GM23338 (cell line): ENCODE measurements around the gene FARSB. TPM values are rescaled to one million over a fixed set of nuclear protein-coding genes. Genes with fewer than 3 reads are reported as not detected.

Source experiments
- ATAC-seq: fragments of 200-7000 bp; cut with Tn5 transposase; 3 replicates; pipeline ENCODE4 v1.9.1; 2020
- DNase-seq: peaks from one replicate; pipeline ENCODE4 v3.0.0-alpha.2; 2015; ENCODE audit warnings: low spot score
- H2AFZ ChIP-seq: fragments of 200-600 bp; sonication (generic); 2 replicates; pipeline ENCODE4 v1.8.0; 2016; ENCODE audit warnings: antibody characterized with exemption, mild to moderate bottlenecking, moderate library complexity
- H3F3A ChIP-seq: fragments of 200-600 bp; sonication (generic); replicated peaks from 2 replicates; pipeline ENCODE4 v1.8.0; 2017; ENCODE audit warnings: antibody characterized with exemption, mixed run types, low read depth
- H3K27ac ChIP-seq: fragments of 200-600 bp; sonication (generic); 2 replicates; pipeline ENCODE4 v1.6.1; 2016; ENCODE audit warnings: low read depth
- H3K27me3 ChIP-seq: fragments of 200-600 bp; sonication (generic); 2 replicates; pipeline ENCODE4 v1.8.0; 2016; ENCODE audit warnings: mild to moderate bottlenecking, mixed run types, moderate library complexity; ENCODE audit not compliant: insufficient read depth
- H3K36me3 ChIP-seq: fragments of 200-600 bp; sonication (generic); 2 replicates; pipeline ENCODE4 v1.8.0; 2016; ENCODE audit warnings: mild to moderate bottlenecking; ENCODE audit not compliant: insufficient read depth
- H3K4me1 ChIP-seq: fragments of 200-600 bp; sonication (generic); 2 replicates; pipeline ENCODE4 v1.8.0; 2016; ENCODE audit warnings: mild to moderate bottlenecking, moderate library complexity; ENCODE audit not compliant: insufficient read depth
- H3K4me2 ChIP-seq: fragments of 200-600 bp; sonication (generic); 2 replicates; pipeline ENCODE4 v1.7.1; 2017; ENCODE audit warnings: mixed run types
- H3K4me3 ChIP-seq: fragments of 200-600 bp; sonication (generic); 2 replicates; pipeline ENCODE4 v1.6.1; 2016; ENCODE audit warnings: mixed run types
- H3K79me2 ChIP-seq: fragments of 200-600 bp; sonication (generic); replicated peaks from 2 replicates; pipeline ENCODE4 v1.8.0; 2017; ENCODE audit warnings: mild to moderate bottlenecking; ENCODE audit not compliant: insufficient read depth
- H3K9me2 ChIP-seq: fragments of 200-600 bp; sonication (generic); 2 replicates; pipeline ENCODE4 v1.8.0; 2017; ENCODE audit not compliant: insufficient read depth
- H4K20me1 ChIP-seq: fragments of 200-600 bp; sonication (generic); replicated peaks from 2 replicates; pipeline ENCODE4 v1.8.0; 2017; ENCODE audit warnings: mild to moderate bottlenecking; ENCODE audit not compliant: insufficient read depth
- H3K27ac Mint-ChIP-seq: 2 replicates; pipeline ENCODE4 v1.8.0; 2020; ENCODE audit warnings: inconsistent platforms, mild to moderate bottlenecking, moderate library complexity, mixed read lengths
- H3K27me3 Mint-ChIP-seq: 3 replicates; pipeline ENCODE4 v1.8.0; 2022; ENCODE audit warnings: low read depth, mild to moderate bottlenecking, moderate library complexity, mixed read lengths, inconsistent platforms; ENCODE audit not compliant: insufficient read depth, poor library complexity
- H3K36me3 Mint-ChIP-seq: 3 replicates; pipeline ENCODE4 v1.8.0; 2021; ENCODE audit warnings: low read depth, mild to moderate bottlenecking, inconsistent platforms, moderate library complexity, mixed read lengths
- H3K4me1 Mint-ChIP-seq: 3 replicates; pipeline ENCODE4 v1.8.0; 2020; ENCODE audit warnings: mild to moderate bottlenecking, inconsistent platforms, mixed read lengths
- H3K4me3 Mint-ChIP-seq: 3 replicates; pipeline ENCODE4 v1.8.0; 2021; ENCODE audit warnings: moderate library complexity, mild to moderate bottlenecking, inconsistent platforms, mixed read lengths
- H3K9me3 Mint-ChIP-seq: 3 replicates; pipeline ENCODE4 v1.8.0; 2020; ENCODE audit warnings: moderate library complexity, mild to moderate bottlenecking, inconsistent platforms, mixed read lengths
- CREB1 ChIP-seq: fragments of 250-450 bp; sonication (Bioruptor Pico); IDR thresholded peaks from 2 replicates; pipeline ENCODE4 v1.5.0; 2020; ENCODE audit warnings: low read depth, mild to moderate bottlenecking, moderate library complexity
- CTCF ChIP-seq, 2 experiments: fragments of 200-600 bp in 1 of 2; sonication (generic) in 1 of 2; conservative IDR thresholded peaks; 2 replicates each; pipeline versions ENCODE4 v1.5.1 to v1.6.1; 2016 to 2017; ENCODE audit warnings: antibody characterized with exemption in 2 of 2, low read depth in 2 of 2, mild to moderate bottlenecking in 2 of 2, moderate library complexity in 1 of 2
- EZH2 ChIP-seq: fragments of 200-600 bp; sonication (generic); IDR thresholded peaks from one replicate; pipeline ENCODE4 v1.8.0; 2017; ENCODE audit warnings: antibody characterized with exemption, mild to moderate bottlenecking, low read depth; ENCODE audit not compliant: unreplicated experiment
- EZH2phosphoT487 ChIP-seq: fragments of 200-600 bp; sonication (generic); IDR thresholded peaks from one replicate; pipeline ENCODE4 v1.8.1; 2018; ENCODE audit warnings: antibody characterized with exemption; ENCODE audit not compliant: unreplicated experiment
- JUNB ChIP-seq: IDR thresholded peaks from one replicate; pipeline ENCODE4 v1.6.1; 2016; ENCODE audit warnings: antibody characterized with exemption; ENCODE audit not compliant: unreplicated experiment
- NANOG ChIP-seq: IDR thresholded peaks from 2 replicates; pipeline ENCODE4 v1.6.1; 2016; ENCODE audit warnings: antibody characterized with exemption, borderline replicate concordance
- POLR2AphosphoS5 ChIP-seq: IDR thresholded peaks from 2 replicates; pipeline ENCODE4 v1.6.1; 2016; ENCODE audit warnings: antibody characterized with exemption, low read depth
- REST ChIP-seq: IDR thresholded peaks from one replicate; pipeline ENCODE4 v1.6.1; 2018; ENCODE audit warnings: antibody characterized with exemption; ENCODE audit not compliant: unreplicated experiment
- STAT1 ChIP-seq: IDR thresholded peaks from one replicate; pipeline ENCODE4 v1.6.1; 2016; ENCODE audit warnings: antibody characterized with exemption; ENCODE audit not compliant: unreplicated experiment
- ZNF114 ChIP-seq: fragments of 250-450 bp; sonication (Bioruptor Pico); IDR thresholded peaks from 2 replicates; pipeline ENCODE4 v1.5.0; 2020; ENCODE audit warnings: mild to moderate bottlenecking, moderate library complexity
- ZNF331 ChIP-seq: fragments of 250-450 bp; sonication (Bioruptor Pico); IDR thresholded peaks from 2 replicates; pipeline ENCODE4 v1.5.0; 2020; ENCODE audit warnings: low read depth, mild to moderate bottlenecking, moderate library complexity
- polyA plus RNA-seq: library from polyadenylated mRNA; unstranded; fragments of >200 nt; fragmentation: Nextera tagmentation; extraction: Ambion mirVana; gene quantifications from 2 replicates; pipeline ENCODE4 v1.2.1, GENCODE V29; 2016
- total RNA-seq: library from RNA; depleted of rRNA; stranded (reverse); fragments of >200 nt; shearing (Covaris generic); gene quantifications from 2 replicates; pipeline ENCODE4 v1.2.3, GENCODE V29; 2014
- TF ChIP-seq, protein P1 (sequence below): fragments of 250-450 bp; sonication (Bioruptor Pico); IDR thresholded peaks from 2 replicates; pipeline ENCODE4 v1.5.0; 2020; ENCODE audit warnings: mild to moderate bottlenecking, moderate library complexity

FARSB gene
- total and polyA plus RNA-seq, 2 experiments from 2014 or later: 32.5 to 40.0 TPM

- no peak for TF ChIP-seq CTCF (conservative IDR thresholded peaks at IDR 0.05; ENCODE audit: low read depth in 2 of 2)
- no peak for TF ChIP-seq EZH2phosphoT487
- no peak for TF ChIP-seq EZH2
Observed at GRCh38 chr2:222572264-222572721, 83.6 kb downstream of the FARSB start (continued).

- H3K4me1 ChIP-seq: no peaks in the 10 kb centered on the region
- H3K4me3 Mint-ChIP-seq: no peak overlapping the region
- ATAC-seq: no peak
- no peak for TF ChIP-seq STAT1
- no peak for TF ChIP-seq EZH2
- TF ChIP-seq JUNB: no peak
- TF ChIP-seq NANOG: no peak
- no peak for TF ChIP-seq ZNF114
- TF ChIP-seq CREB1: no peak
- no peak for TF ChIP-seq CTCF (conservative IDR thresholded peaks at IDR 0.05; ENCODE audit: low read depth in 2 of 2)
- no peak for TF ChIP-seq ZNF331
- TF ChIP-seq, protein P1, sequence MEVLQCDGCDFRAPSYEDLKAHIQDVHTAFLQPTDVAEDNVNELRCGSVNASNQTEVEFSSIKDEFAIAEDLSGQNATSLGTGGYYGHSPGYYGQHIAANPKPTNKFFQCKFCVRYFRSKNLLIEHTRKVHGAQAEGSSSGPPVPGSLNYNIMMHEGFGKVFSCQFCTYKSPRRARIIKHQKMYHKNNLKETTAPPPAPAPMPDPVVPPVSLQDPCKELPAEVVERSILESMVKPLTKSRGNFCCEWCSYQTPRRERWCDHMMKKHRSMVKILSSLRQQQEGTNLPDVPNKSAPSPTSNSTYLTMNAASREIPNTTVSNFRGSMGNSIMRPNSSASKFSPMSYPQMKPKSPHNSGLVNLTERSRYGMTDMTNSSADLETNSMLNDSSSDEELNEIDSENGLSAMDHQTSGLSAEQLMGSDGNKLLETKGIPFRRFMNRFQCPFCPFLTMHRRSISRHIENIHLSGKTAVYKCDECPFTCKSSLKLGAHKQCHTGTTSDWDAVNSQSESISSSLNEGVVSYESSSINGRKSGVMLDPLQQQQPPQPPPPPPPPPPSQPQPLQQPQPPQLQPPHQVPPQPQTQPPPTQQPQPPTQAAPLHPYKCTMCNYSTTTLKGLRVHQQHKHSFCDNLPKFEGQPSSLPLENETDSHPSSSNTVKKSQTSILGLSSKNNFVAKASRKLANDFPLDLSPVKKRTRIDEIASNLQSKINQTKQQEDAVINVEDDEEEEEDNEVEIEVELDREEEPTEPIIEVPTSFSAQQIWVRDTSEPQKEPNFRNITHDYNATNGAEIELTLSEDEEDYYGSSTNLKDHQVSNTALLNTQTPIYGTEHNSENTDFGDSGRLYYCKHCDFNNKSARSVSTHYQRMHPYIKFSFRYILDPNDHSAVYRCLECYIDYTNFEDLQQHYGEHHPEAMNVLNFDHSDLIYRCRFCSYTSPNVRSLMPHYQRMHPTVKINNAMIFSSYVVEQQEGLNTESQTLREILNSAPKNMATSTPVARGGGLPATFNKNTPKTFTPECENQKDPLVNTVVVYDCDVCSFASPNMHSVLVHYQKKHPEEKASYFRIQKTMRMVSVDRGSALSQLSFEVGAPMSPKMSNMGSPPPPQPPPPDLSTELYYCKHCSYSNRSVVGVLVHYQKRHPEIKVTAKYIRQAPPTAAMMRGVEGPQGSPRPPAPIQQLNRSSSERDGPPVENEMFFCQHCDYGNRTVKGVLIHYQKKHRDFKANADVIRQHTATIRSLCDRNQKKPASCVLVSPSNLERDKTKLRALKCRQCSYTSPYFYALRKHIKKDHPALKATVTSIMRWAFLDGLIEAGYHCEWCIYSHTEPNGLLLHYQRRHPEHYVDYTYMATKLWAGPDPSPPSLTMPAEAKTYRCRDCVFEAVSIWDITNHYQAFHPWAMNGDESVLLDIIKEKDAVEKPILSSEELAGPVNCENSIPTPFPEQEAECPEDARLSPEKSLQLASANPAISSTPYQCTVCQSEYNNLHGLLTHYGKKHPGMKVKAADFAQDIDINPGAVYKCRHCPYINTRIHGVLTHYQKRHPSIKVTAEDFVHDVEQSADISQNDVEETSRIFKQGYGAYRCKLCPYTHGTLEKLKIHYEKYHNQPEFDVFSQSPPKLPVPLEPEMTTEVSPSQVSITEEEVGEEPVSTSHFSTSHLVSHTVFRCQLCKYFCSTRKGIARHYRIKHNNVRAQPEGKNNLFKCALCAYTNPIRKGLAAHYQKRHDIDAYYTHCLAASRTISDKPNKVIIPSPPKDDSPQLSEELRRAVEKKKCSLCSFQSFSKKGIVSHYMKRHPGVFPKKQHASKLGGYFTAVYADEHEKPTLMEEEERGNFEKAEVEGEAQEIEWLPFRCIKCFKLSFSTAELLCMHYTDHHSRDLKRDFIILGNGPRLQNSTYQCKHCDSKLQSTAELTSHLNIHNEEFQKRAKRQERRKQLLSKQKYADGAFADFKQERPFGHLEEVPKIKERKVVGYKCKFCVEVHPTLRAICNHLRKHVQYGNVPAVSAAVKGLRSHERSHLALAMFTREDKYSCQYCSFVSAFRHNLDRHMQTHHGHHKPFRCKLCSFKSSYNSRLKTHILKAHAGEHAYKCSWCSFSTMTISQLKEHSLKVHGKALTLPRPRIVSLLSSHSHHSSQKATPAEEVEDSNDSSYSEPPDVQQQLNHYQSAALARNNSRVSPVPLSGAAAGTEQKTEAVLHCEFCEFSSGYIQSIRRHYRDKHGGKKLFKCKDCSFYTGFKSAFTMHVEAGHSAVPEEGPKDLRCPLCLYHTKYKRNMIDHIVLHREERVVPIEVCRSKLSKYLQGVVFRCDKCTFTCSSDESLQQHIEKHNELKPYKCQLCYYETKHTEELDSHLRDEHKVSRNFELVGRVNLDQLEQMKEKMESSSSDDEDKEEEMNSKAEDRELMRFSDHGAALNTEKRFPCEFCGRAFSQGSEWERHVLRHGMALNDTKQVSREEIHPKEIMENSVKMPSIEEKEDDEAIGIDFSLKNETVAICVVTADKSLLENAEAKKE (CRISPR knock-in tag): no peak
- no peak for TF ChIP-seq REST
- TF ChIP-seq POLR2AphosphoS5: no peak
Observed at GRCh38 chr2:222569826-222570225, 86.1 kb downstream of the FARSB start.

More at GRCh38 chr2:222569826-222570225, 86.1 kb downstream of the FARSB start:
- peaks cover 17% of the 10 kb centered on the region; the same call in 2 of the 3 replicates for H3K4me1 Mint-ChIP-seq
- Histone ChIP-seq H3K27me3 (no peaks in the 10 kb centered on the region), H3K9me2 (no peaks in the 10 kb centered on the region), H3F3A (no peaks in the 10 kb centered on the region), H4K20me1 (peaks cover 6% of the 10 kb centered on the region; the same call in 1 of the 2 replicates), H2AFZ (no peak overlapping the region), H3K79me2 (no peaks in the 10 kb centered on the region), H3K27ac (no peak overlapping the region), H3K4me2 (no peak overlapping the region), H3K4me3 (no peak overlapping the region), H3K36me3 (no peaks in the 10 kb centered on the region)
- no peak for DNase-seq
- peaks cover 16% of the 10 kb centered on the region; the same call in 2 of the 3 replicates for H3K36me3 Mint-ChIP-seq
- no peak overlapping the region for H3K27ac Mint-ChIP-seq
- no peaks in the 10 kb centered on the region for H3K27me3 Mint-ChIP-seq
- no peaks in the 10 kb centered on the region for H3K9me3 Mint-ChIP-seq
